IMR-90 (cell line): ENCODE data around the gene SDK1. TPM values are rescaled to one million over a fixed set of nuclear protein-coding genes. Genes with fewer than 3 reads are reported as not detected.
A peak's percentile ranks its signal among the peaks of the same experiment; 100 is the strongest.

Source experiments
- ATAC-seq: fragments of 200-7000 bp; cut with Tn5 transposase; 2 replicates; pipeline ENCODE4 v1.9.1; 2020; ENCODE audit warnings: low read depth, mild to moderate bottlenecking, moderate library complexity
- BruUV-seq: library from RNA; stranded (reverse); fragments of 400-500 nt; replicated peaks from 2 replicates; lab custom pipeline; 2021; lab: Mats Ljungman, UMichigan
- CTCF ChIA-PET: fragments of 300-600 bp; formaldehyde crosslinking; extraction: SDS; loops from one replicate; lab custom pipeline; 2021; ENCODE audit warnings: antibody characterized with exemption; lab: Yijun Ruan, JAX
- POLR2A ChIA-PET: fragments of 300-600 bp; sonication (Branson Sonifier 250); formaldehyde crosslinking; loops from one replicate; lab custom pipeline; 2022; ENCODE audit warnings: antibody characterized with exemption; ENCODE audit not compliant: unreplicated experiment; lab: Charles Lee
- DNase-seq: peaks from one replicate; pipeline ENCODE4 v3.0.0; 2013
- H2AFZ ChIP-seq: replicated peaks from 2 replicates; pipeline ENCODE3; 2013; ENCODE audit warnings: low read length, mild to moderate bottlenecking; ENCODE audit not compliant: poor library complexity
- H2AK5ac ChIP-seq: 2 replicates; pipeline ENCODE4 v1.6.1; 2013; ENCODE audit warnings: low read depth, low read length, inconsistent platforms
- H2AK9ac ChIP-seq: replicated peaks from 2 replicates; pipeline ENCODE3; 2013; ENCODE audit warnings: mild to moderate bottlenecking, low read depth, low read length, moderate library complexity; ENCODE audit not compliant: poor library complexity
- H2BK120ac ChIP-seq: 2 replicates; pipeline ENCODE4 v1.6.1; 2013; ENCODE audit warnings: low read depth, low read length, inconsistent platforms
- H2BK15ac ChIP-seq: 3 replicates; pipeline ENCODE4 v1.6.1; 2013; ENCODE audit warnings: low read depth, low read length, inconsistent platforms
- H2BK20ac ChIP-seq: 2 replicates; pipeline ENCODE4 v1.6.1; 2013; ENCODE audit warnings: low read depth, mild to moderate bottlenecking, inconsistent platforms, low read length, moderate library complexity
- H2BK5ac ChIP-seq: 2 replicates; pipeline ENCODE4 v1.6.1; 2013; ENCODE audit warnings: mild to moderate bottlenecking, low read depth, low read length, inconsistent platforms; ENCODE audit not compliant: poor library complexity, severe bottlenecking
- H3K14ac ChIP-seq: replicated peaks from 2 replicates; pipeline ENCODE4 v1.6.1; 2013; ENCODE audit warnings: low read depth, low read length, inconsistent platforms
- H3K18ac ChIP-seq: 2 replicates; pipeline ENCODE4 v1.6.1; 2013; ENCODE audit warnings: low read depth, low read length, control low read depth
- H3K23ac ChIP-seq: 2 replicates; pipeline ENCODE4 v1.6.1; 2013; ENCODE audit warnings: low read depth, low read length, inconsistent platforms
- H3K27ac ChIP-seq: 2 replicates; pipeline ENCODE4 v1.5.1; 2013; ENCODE audit warnings: mild to moderate bottlenecking, control low read depth, low read length; ENCODE audit not compliant: insufficient read depth
- H3K27me3 ChIP-seq: 2 replicates; pipeline ENCODE4 v1.6.1; 2013; ENCODE audit warnings: low read length; ENCODE audit not compliant: control insufficient read depth, insufficient read depth
- H3K36me3 ChIP-seq: 2 replicates; pipeline ENCODE4 v1.6.1; 2013; ENCODE audit warnings: low read length, mixed read lengths; ENCODE audit not compliant: control insufficient read depth, insufficient read depth
- H3K4ac ChIP-seq: 2 replicates; pipeline ENCODE4 v1.6.1; 2013; ENCODE audit warnings: low read depth, low read length, inconsistent platforms
- H3K4me1 ChIP-seq: 2 replicates; pipeline ENCODE4 v1.6.1; 2013; ENCODE audit warnings: low read length, mixed read lengths; ENCODE audit not compliant: control insufficient read depth, insufficient read depth
- H3K4me2 ChIP-seq: 2 replicates; pipeline ENCODE4 v1.6.1; 2013; ENCODE audit warnings: low read depth, mild to moderate bottlenecking, control low read depth, low read length, moderate library complexity
- H3K4me3 ChIP-seq: 2 replicates; pipeline ENCODE4 v1.5.1; 2013; ENCODE audit warnings: low read depth, mild to moderate bottlenecking, control low read depth, low read length, moderate library complexity; ENCODE audit not compliant: insufficient read depth
- H3K56ac ChIP-seq: 2 replicates; pipeline ENCODE4 v1.6.1; 2013; ENCODE audit warnings: low read length, inconsistent platforms; ENCODE audit not compliant: insufficient read depth; ENCODE audit errors: extremely low read depth
- H3K79me1 ChIP-seq, 2 experiments: 2 replicates each; pipeline ENCODE4 v1.6.1; 2013; ENCODE audit warnings: low read length in 2 of 2, inconsistent platforms in 1 of 2, low read depth in 1 of 2
- H3K9ac ChIP-seq: 2 replicates; pipeline ENCODE4 v1.6.1; 2013; ENCODE audit warnings: low read depth, low read length, control low read depth
- H3K9me1 ChIP-seq: 2 replicates; pipeline ENCODE4 v1.6.1; 2013; ENCODE audit warnings: low read length, inconsistent platforms; ENCODE audit not compliant: insufficient read depth
- H3K9me3 ChIP-seq: 2 replicates; pipeline ENCODE4 v1.6.1; 2013; ENCODE audit warnings: low read length; ENCODE audit not compliant: control insufficient read depth, insufficient read depth
- H4K20me1 ChIP-seq: 2 replicates; pipeline ENCODE4 v1.6.1; 2013; ENCODE audit warnings: low read length, inconsistent platforms; ENCODE audit not compliant: insufficient read depth
- H4K5ac ChIP-seq: 2 replicates; pipeline ENCODE4 v1.6.1; 2013; ENCODE audit warnings: mild to moderate bottlenecking, low read depth, low read length, control low read depth
- H4K8ac ChIP-seq, 2 experiments: 2 replicates each; pipeline ENCODE4 v1.6.1; 2013; ENCODE audit warnings: low read depth in 2 of 2, low read length in 2 of 2, control low read depth in 1 of 2, inconsistent platforms in 1 of 2
- H4K91ac ChIP-seq: 2 replicates; pipeline ENCODE4 v1.6.1; 2013; ENCODE audit warnings: low read depth, low read length, inconsistent platforms; ENCODE audit not compliant: insufficient read depth
- BHLHE40 ChIP-seq: fragments of 150-350 bp; IDR thresholded peaks from 2 replicates; pipeline ENCODE4 v1.6.1; 2016; ENCODE audit warnings: mild to moderate bottlenecking, low read depth, low read length
- CEBPB ChIP-seq: IDR thresholded peaks from 2 replicates; pipeline ENCODE4 v1.6.1; 2012; ENCODE audit warnings: low read depth, low read length, improper control_type of control experiment
- CHD1 ChIP-seq: IDR thresholded peaks from 2 replicates; pipeline ENCODE4 v1.6.1; 2012; ENCODE audit warnings: low read depth, low read length, improper control_type of control experiment
- CTCF ChIP-seq: conservative IDR thresholded peaks from 2 replicates; pipeline ENCODE4 v1.5.1; 2012; ENCODE audit warnings: mild to moderate bottlenecking, low read depth, low read length, improper control_type of control experiment
- ELK1 ChIP-seq: fragments of 150-350 bp; IDR thresholded peaks from 2 replicates; pipeline ENCODE4 v1.6.1; 2016; ENCODE audit warnings: low read depth, mild to moderate bottlenecking, low read length, moderate library complexity, borderline replicate concordance
- FOS ChIP-seq: fragments of 150-350 bp; IDR thresholded peaks from 2 replicates; pipeline ENCODE4 v1.6.1; 2016; ENCODE audit warnings: low read depth, low read length
- MAFK ChIP-seq: IDR thresholded peaks from 2 replicates; pipeline ENCODE4 v1.6.1; 2012; ENCODE audit warnings: low read depth, low read length, improper control_type of control experiment
- MAZ ChIP-seq: IDR thresholded peaks from 2 replicates; pipeline ENCODE4 v1.6.1; 2012; ENCODE audit warnings: low read depth, mild to moderate bottlenecking, low read length, improper control_type of control experiment, moderate library complexity, borderline replicate concordance
- MXI1 ChIP-seq: IDR thresholded peaks from 2 replicates; pipeline ENCODE4 v1.6.1; 2012; ENCODE audit warnings: low read depth, mild to moderate bottlenecking, low read length, moderate library complexity, borderline replicate concordance
- NFE2L2 ChIP-seq: fragments of 150-350 bp; IDR thresholded peaks from 2 replicates; pipeline ENCODE4 v1.6.1; 2016; ENCODE audit warnings: low read depth, mild to moderate bottlenecking, low read length
- POLR2A ChIP-seq: IDR thresholded peaks from 2 replicates; pipeline ENCODE4 v1.6.1; 2012; ENCODE audit warnings: mild to moderate bottlenecking, low read depth, low read length
- RAD21 ChIP-seq: IDR thresholded peaks from 2 replicates; pipeline ENCODE4 v1.6.1; 2012; ENCODE audit warnings: low read length, improper control_type of control experiment
- RCOR1 ChIP-seq: IDR thresholded peaks from 2 replicates; pipeline ENCODE4 v1.6.1; 2012; ENCODE audit warnings: mild to moderate bottlenecking, low read length, improper control_type of control experiment; ENCODE audit not compliant: insufficient replicate concordance
- RFX5 ChIP-seq: IDR thresholded peaks from 2 replicates; pipeline ENCODE4 v1.8.0; 2012; ENCODE audit warnings: low read depth, mild to moderate bottlenecking, low read length, moderate library complexity
- SMC3 ChIP-seq: fragments of 150-350 bp; IDR thresholded peaks from 2 replicates; pipeline ENCODE4 v1.6.1; 2016; ENCODE audit warnings: low read depth, mild to moderate bottlenecking, antibody characterized with exemption, low read length, moderate library complexity
- USF2 ChIP-seq: fragments of 150-350 bp; IDR thresholded peaks from 2 replicates; pipeline ENCODE4 v1.6.1; 2017; ENCODE audit warnings: mild to moderate bottlenecking, antibody characterized with exemption, low read length, low read depth
- WGBS, 2 experiments: methylation state at CpG; one replicate each; pipeline versions ENCODE4 v1.1.5 to v1.1.7; 2013; ENCODE audit warnings: missing lambda C conversion rate in 2 of 2; ENCODE audit not compliant: insufficient read length in 1 of 2; ENCODE audit errors: extremely low coverage in 2 of 2; 5-methylcytosine and 5-hydroxymethylcytosine counted together
- dilution Hi-C: fragments of 300-500 bp; cut with HindIII; formaldehyde crosslinking; loops from one replicate; pipeline ENCODE4 v1.14.3; 2018; ENCODE audit warnings: low sequenced_read_pairs; ENCODE audit not compliant: unreplicated experiment
- in situ Hi-C: fragments of 300-500 bp; cut with MboI; formaldehyde crosslinking; loops from 3 replicates; pipeline ENCODE4 v1.14.3; 2019; ENCODE audit warnings: low sequenced_read_pairs, inconsistent platforms, mixed read lengths
- intact Hi-C: fragments of 100-400 bp; cut with micrococcal nuclease; formaldehyde crosslinking; loops from 2 replicates; pipeline ENCODE4 v1.10.0; 2022
- polyA plus RNA-seq, 3 experiments: library from polyadenylated mRNA; depleted of rRNA; stranded (reverse); fragments of >200 nt; gene quantifications; 2 replicates each; pipeline ENCODE4 v1.2.3, GENCODE V29; 2012; ENCODE audit warnings: low replicate concordance in 1 of 3
- total RNA-seq: library from RNA; depleted of rRNA; stranded (reverse); fragments of >200 nt; gene quantifications from 2 replicates; pipeline ENCODE4 v1.2.3, GENCODE V29; 2012

The SDK1 gene
- total and polyA plus RNA-seq, 2 of the 4 experiments (the other 2 are of a cell fraction) = 1.5 to 1.6 TPM

GRCh38 chr7:4159154-4159501 lies 858.1 kb downstream of the SDK1 start:
- Histone ChIP-seq H3K79me1 (no peaks in the 10 kb centered on the region), H3K18ac (no peak overlapping the region), H2AFZ (no peak overlapping the region), H3K4me2 (no peak overlapping the region), H3K4me3 (no peak overlapping the region), H3K27me3 (no peaks in the 10 kb centered on the region), H3K14ac (no peak overlapping the region), H4K5ac (no peak overlapping the region), H3K9me3 (peaks cover 13% of the 10 kb centered on the region), H3K23ac (no peak overlapping the region), H2AK9ac (no peak overlapping the region), H2BK20ac (no peak overlapping the region), H3K36me3 (no peaks in the 10 kb centered on the region), H3K9ac (no peak overlapping the region), H2BK15ac (no peak overlapping the region), H2BK5ac (no peak overlapping the region), H3K9me1 (no peaks in the 10 kb centered on the region), H3K56ac (no peak overlapping the region), H2AK5ac (no peak overlapping the region), H3K27ac (no peak overlapping the region), H4K8ac (no peak overlapping the region), H3K4me1 (no peaks in the 10 kb centered on the region), H4K20me1 (no peaks in the 10 kb centered on the region), H3K4ac (no peak overlapping the region), H2BK120ac (no peak overlapping the region), H4K91ac (no peak overlapping the region)
- no TSS peak for BruUV-seq
- ATAC-seq (peak; percentile 24; the same call in 1 of the 2 replicates), DNase-seq (no peak)
- in situ Hi-C loops (no loop called here), dilution Hi-C loops (no loop called here), intact Hi-C loops (no loop called here)
- ChIA-PET POLR2A (no interaction called here), CTCF (no interaction called here)
- WGBS, 2 experiments = 60% methylated on average over 1 of the region's 5 CpGs; no CpG with 5 or more reads in 1 of the 2 experiments
- no peak for TF ChIP-seq FOS
- TF ChIP-seq RCOR1 = no peak
- no peak for TF ChIP-seq NFE2L2
- TF ChIP-seq BHLHE40 = no peak
- no peak for TF ChIP-seq MXI1
- TF ChIP-seq RFX5 = no peak
- no peak for TF ChIP-seq CEBPB
- TF ChIP-seq USF2 = no peak
- no peak for TF ChIP-seq CHD1
- TF ChIP-seq ELK1 = no peak
- TF ChIP-seq POLR2A = no peak
- no peak for TF ChIP-seq MAFK
- no peak for TF ChIP-seq MAZ
- TF ChIP-seq SMC3 = no peak
- TF ChIP-seq RAD21 = no peak
- no peak for TF ChIP-seq CTCF
